DND-41 (cell line): ENCODE data around the gene RFX6.

Experiments used
- ATAC-seq: fragments of 200-7000 bp; cut with Tn5 transposase; 3 replicates; pipeline ENCODE4 v1.9.1; 2021; ENCODE audit warnings: low read depth; ENCODE audit not compliant: insufficient read depth
- DNase-seq: peaks from one replicate; pipeline ENCODE4 v3.0.0-alpha.2; 2020
- H2AFZ ChIP-seq: 2 replicates; pipeline ENCODE4 v1.6.0; 2012; ENCODE audit warnings: low read depth, low read length
- H3K27ac ChIP-seq: 2 replicates; pipeline ENCODE4 v1.5.1; 2012; ENCODE audit warnings: low read length, inconsistent platforms
- H3K27me3 ChIP-seq: fragments of 200-600 bp; sonication (generic); 2 replicates; pipeline ENCODE4 v1.6.0; 2012; ENCODE audit warnings: low read length, mild to moderate bottlenecking, inconsistent platforms; ENCODE audit not compliant: insufficient read depth, poor library complexity
- H3K36me3 ChIP-seq: 2 replicates; pipeline ENCODE4 v1.5.1; 2012; ENCODE audit warnings: low read length, inconsistent platforms; ENCODE audit not compliant: insufficient read depth
- H3K4me1 ChIP-seq: 2 replicates; pipeline ENCODE4 v1.5.1; 2012; ENCODE audit warnings: mild to moderate bottlenecking, low read length; ENCODE audit not compliant: insufficient read depth
- H3K4me2 ChIP-seq: 2 replicates; pipeline ENCODE4 v1.6.0; 2012; ENCODE audit warnings: mild to moderate bottlenecking, moderate library complexity, low read length, inconsistent platforms; ENCODE audit not compliant: insufficient read depth
- H3K4me3 ChIP-seq, 2 experiments: fragments of 200-600 bp in 1 of 2; shearing (Covaris generic) in 1 of 2; 2 replicates each; pipeline ENCODE4 v1.5.1; 2012 to 2016; ENCODE audit warnings: inconsistent platforms in 2 of 2, low read length in 2 of 2, mild to moderate bottlenecking in 2 of 2, low read depth in 1 of 2, moderate library complexity in 1 of 2
- H3K79me2 ChIP-seq: 2 replicates; pipeline ENCODE4 v1.6.0; 2012; ENCODE audit warnings: low read length, inconsistent platforms; ENCODE audit not compliant: insufficient read depth
- H3K9ac ChIP-seq: 2 replicates; pipeline ENCODE4 v1.6.0; 2012; ENCODE audit warnings: low read depth, mild to moderate bottlenecking, inconsistent platforms, low read length, moderate library complexity
- H3K9me3 ChIP-seq: 2 replicates; pipeline ENCODE4 v1.5.1; 2012; ENCODE audit warnings: low read length, moderate library complexity, mild to moderate bottlenecking, inconsistent platforms; ENCODE audit not compliant: insufficient read depth, severe bottlenecking
- H4K20me1 ChIP-seq: 2 replicates; pipeline ENCODE4 v1.6.0; 2012; ENCODE audit warnings: low read length; ENCODE audit not compliant: insufficient read depth
- CTCF ChIP-seq: IDR thresholded peaks from 2 replicates; pipeline ENCODE4 v1.5.1; 2012; ENCODE audit warnings: borderline replicate concordance, low read length, moderate library complexity, mild to moderate bottlenecking; ENCODE audit not compliant: poor library complexity, severe bottlenecking; ENCODE audit errors: extremely low read depth
- EZH2 ChIP-seq: IDR thresholded peaks from 3 replicates; pipeline ENCODE4 v1.6.1; 2012; ENCODE audit warnings: borderline replicate concordance, low read depth, mild to moderate bottlenecking, moderate library complexity, low read length, inconsistent platforms; ENCODE audit not compliant: severe bottlenecking

RFX6 gene

GRCh38 chr6:116876107-116876506 lies 935 bp upstream of the RFX6 start:
- Histone ChIP-seq H2AFZ (no peak overlapping the region), H3K4me1 (no peaks in the 10 kb centered on the region), H3K27me3 (no peaks in the 10 kb centered on the region), H3K9me3 (no peaks in the 10 kb centered on the region), H3K79me2 (no peaks in the 10 kb centered on the region), H3K9ac (no peak overlapping the region), H3K36me3 (no peaks in the 10 kb centered on the region), H4K20me1 (no peaks in the 10 kb centered on the region), H3K4me2 (no peak overlapping the region), H3K4me3 (no peak overlapping the region), H3K27ac (no peak overlapping the region)
- ATAC-seq (no peak), DNase-seq (no peak)
- TF ChIP-seq EZH2 = no peak
- TF ChIP-seq CTCF = no peak

GRCh38 chr6:116877743-116878142 lies 701 bp downstream of the RFX6 start:
- ATAC-seq = no peak
- TF ChIP-seq EZH2 (no peak), CTCF (no peak)
- Histone ChIP-seq H2AFZ (no peak overlapping the region), H3K9me3 (no peaks in the 10 kb centered on the region), H3K27me3 (no peaks in the 10 kb centered on the region), H3K79me2 (no peaks in the 10 kb centered on the region), H4K20me1 (no peaks in the 10 kb centered on the region), H3K4me3 (no peak overlapping the region), H3K9ac (no peak overlapping the region), H3K36me3 (no peaks in the 10 kb centered on the region), H3K4me1 (no peaks in the 10 kb centered on the region), H3K27ac (no peak overlapping the region), H3K4me2 (no peak overlapping the region)
- DNase-seq = no peak

GRCh38 chr6:116881236-116881635 lies 4.2 kb downstream of the RFX6 start:
- no peaks in the 10 kb centered on the region for H3K27me3 ChIP-seq
- TF ChIP-seq EZH2 = no peak
- TF ChIP-seq CTCF = no peak
- ATAC-seq (no peak), DNase-seq (no peak)
- no peaks in the 10 kb centered on the region for H4K20me1 ChIP-seq
- no peak overlapping the region for H3K4me2 ChIP-seq
- H3K9me3 ChIP-seq = no peaks in the 10 kb centered on the region
- H3K4me3 ChIP-seq = no peak overlapping the region
- no peaks in the 10 kb centered on the region for H3K79me2 ChIP-seq
- no peak overlapping the region for H3K27ac ChIP-seq
- no peak overlapping the region for H2AFZ ChIP-seq
- no peaks in the 10 kb centered on the region for H3K4me1 ChIP-seq
- H3K36me3 ChIP-seq = no peaks in the 10 kb centered on the region
- H3K9ac ChIP-seq = no peak overlapping the region

- no peak for DNase-seq
- H3K4me2 ChIP-seq = no peak overlapping the region
- H4K20me1 ChIP-seq = no peaks in the 10 kb centered on the region
Measured at GRCh38 chr6:116883005-116883404, 6.0 kb downstream of the RFX6 start.

More at GRCh38 chr6:116883005-116883404, 6.0 kb downstream of the RFX6 start:
- H3K9me3 ChIP-seq = no peaks in the 10 kb centered on the region
- TF ChIP-seq EZH2 (no peak), CTCF (no peak)
- no peak overlapping the region for H2AFZ ChIP-seq
- H3K36me3 ChIP-seq = no peaks in the 10 kb centered on the region
- no peak for ATAC-seq
- no peaks in the 10 kb centered on the region for H3K4me1 ChIP-seq
- H3K4me3 ChIP-seq = no peak overlapping the region
- no peak overlapping the region for H3K9ac ChIP-seq
- no peaks in the 10 kb centered on the region for H3K79me2 ChIP-seq
- H3K27me3 ChIP-seq = no peaks in the 10 kb centered on the region
- H3K27ac ChIP-seq = no peak overlapping the region
